Osteoblast (primary cell): ENCODE data around the gene GNG2. TPM values are rescaled to one million over a fixed set of nuclear protein-coding genes. Genes with fewer than 3 reads are reported as not detected.

Experiments used
- DNase-seq: peaks from one replicate; pipeline ENCODE4 v3.0.0; 2011; ENCODE audit warnings: low spot score, mixed read lengths; ENCODE audit not compliant: insufficient read length; ENCODE audit errors: missing footprints
- H2AFZ ChIP-seq: 2 replicates; pipeline ENCODE4 v1.6.0; 2011; ENCODE audit warnings: mild to moderate bottlenecking, low read length
- H3K27ac ChIP-seq: 2 replicates; pipeline ENCODE4 v1.5.1; 2011; ENCODE audit warnings: mild to moderate bottlenecking, low read depth, low read length, moderate library complexity
- H3K27me3 ChIP-seq: 2 replicates; pipeline ENCODE4 v1.6.0; 2012; ENCODE audit warnings: mild to moderate bottlenecking, control low read depth, inconsistent platforms, low read length, moderate library complexity; ENCODE audit not compliant: insufficient read depth
- H3K36me3 ChIP-seq: 2 replicates; pipeline ENCODE4 v1.5.1; 2011; ENCODE audit warnings: mild to moderate bottlenecking, low read length, control low read depth, moderate library complexity; ENCODE audit not compliant: insufficient read depth
- H3K4me1 ChIP-seq: 2 replicates; pipeline ENCODE4 v1.5.1; 2011; ENCODE audit warnings: mild to moderate bottlenecking, low read length, control low read depth, moderate library complexity; ENCODE audit not compliant: insufficient read depth
- H3K4me2 ChIP-seq: 2 replicates; pipeline ENCODE4 v1.6.0; 2011; ENCODE audit warnings: mild to moderate bottlenecking, low read length; ENCODE audit not compliant: insufficient read depth
- H3K4me3 ChIP-seq: fragments of 200-600 bp; sonication (generic); 3 replicates; pipeline ENCODE4 v1.5.1; 2012; ENCODE audit warnings: mild to moderate bottlenecking, low read length, inconsistent platforms; ENCODE audit not compliant: insufficient read depth
- H3K79me2 ChIP-seq: 2 replicates; pipeline ENCODE4 v1.6.0; 2012; ENCODE audit warnings: mild to moderate bottlenecking, low read length, control low read depth, inconsistent platforms; ENCODE audit not compliant: insufficient read depth
- H3K9me3 ChIP-seq: 2 replicates; pipeline ENCODE4 v1.5.1; 2011; ENCODE audit warnings: low read depth, low read length, control low read depth
- H4K20me1 ChIP-seq: 2 replicates; pipeline ENCODE4 v1.6.0; 2012; ENCODE audit warnings: mild to moderate bottlenecking, low read length, control low read depth; ENCODE audit not compliant: insufficient read depth
- total RNA-seq: library from RNA; depleted of rRNA; stranded (reverse); fragments of >200 nt; gene quantifications from 2 replicates; pipeline ENCODE4 v1.2.3, GENCODE V29; 2012
- TF ChIP-seq, protein P1 (sequence below): IDR thresholded peaks from 2 replicates; pipeline ENCODE4 v1.5.1; 2011; ENCODE audit warnings: mild to moderate bottlenecking, low read depth, low read length, moderate library complexity; ENCODE audit errors: extremely low read depth

The GNG2 gene
- total RNA-seq, 1 donor = 9.8 TPM

DNA sequence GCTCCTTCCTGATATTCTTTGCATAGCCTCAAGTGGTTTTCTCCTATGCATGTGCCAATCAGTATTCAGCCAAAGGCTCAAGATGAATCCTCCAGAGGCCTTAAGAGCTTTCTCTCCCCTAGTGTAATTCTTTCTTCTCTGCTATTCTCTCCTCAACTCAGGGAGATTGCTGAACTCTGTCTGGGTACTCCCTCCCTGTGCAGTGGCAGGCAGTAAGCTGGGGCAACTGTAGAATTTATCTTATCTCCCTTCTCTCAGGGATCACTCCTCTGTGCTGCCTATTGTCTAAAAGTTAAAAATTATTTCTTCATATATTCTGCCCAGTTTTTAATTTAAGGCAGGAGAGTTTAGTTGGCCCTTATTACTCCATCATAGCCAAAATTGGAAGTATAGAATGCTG lies 100.5 kb downstream of the GNG2 start:
- H3K27me3 ChIP-seq = no peaks in the 10 kb centered on the region
- H2AFZ ChIP-seq = no peak overlapping the region
- no peak overlapping the region for H3K4me3 ChIP-seq
- no peak overlapping the region for H3K27ac ChIP-seq
- no peaks in the 10 kb centered on the region for H3K79me2 ChIP-seq
- H3K4me2 ChIP-seq = no peak overlapping the region
- no peaks in the 10 kb centered on the region for H3K4me1 ChIP-seq
- H4K20me1 ChIP-seq = no peaks in the 10 kb centered on the region
- no peaks in the 10 kb centered on the region for H3K36me3 ChIP-seq
- H3K9me3 ChIP-seq = peaks cover 8% of the 10 kb centered on the region
- TF ChIP-seq, protein P1, sequence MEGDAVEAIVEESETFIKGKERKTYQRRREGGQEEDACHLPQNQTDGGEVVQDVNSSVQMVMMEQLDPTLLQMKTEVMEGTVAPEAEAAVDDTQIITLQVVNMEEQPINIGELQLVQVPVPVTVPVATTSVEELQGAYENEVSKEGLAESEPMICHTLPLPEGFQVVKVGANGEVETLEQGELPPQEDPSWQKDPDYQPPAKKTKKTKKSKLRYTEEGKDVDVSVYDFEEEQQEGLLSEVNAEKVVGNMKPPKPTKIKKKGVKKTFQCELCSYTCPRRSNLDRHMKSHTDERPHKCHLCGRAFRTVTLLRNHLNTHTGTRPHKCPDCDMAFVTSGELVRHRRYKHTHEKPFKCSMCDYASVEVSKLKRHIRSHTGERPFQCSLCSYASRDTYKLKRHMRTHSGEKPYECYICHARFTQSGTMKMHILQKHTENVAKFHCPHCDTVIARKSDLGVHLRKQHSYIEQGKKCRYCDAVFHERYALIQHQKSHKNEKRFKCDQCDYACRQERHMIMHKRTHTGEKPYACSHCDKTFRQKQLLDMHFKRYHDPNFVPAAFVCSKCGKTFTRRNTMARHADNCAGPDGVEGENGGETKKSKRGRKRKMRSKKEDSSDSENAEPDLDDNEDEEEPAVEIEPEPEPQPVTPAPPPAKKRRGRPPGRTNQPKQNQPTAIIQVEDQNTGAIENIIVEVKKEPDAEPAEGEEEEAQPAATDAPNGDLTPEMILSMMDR = no peak
- DNase-seq = no peak

DNA sequence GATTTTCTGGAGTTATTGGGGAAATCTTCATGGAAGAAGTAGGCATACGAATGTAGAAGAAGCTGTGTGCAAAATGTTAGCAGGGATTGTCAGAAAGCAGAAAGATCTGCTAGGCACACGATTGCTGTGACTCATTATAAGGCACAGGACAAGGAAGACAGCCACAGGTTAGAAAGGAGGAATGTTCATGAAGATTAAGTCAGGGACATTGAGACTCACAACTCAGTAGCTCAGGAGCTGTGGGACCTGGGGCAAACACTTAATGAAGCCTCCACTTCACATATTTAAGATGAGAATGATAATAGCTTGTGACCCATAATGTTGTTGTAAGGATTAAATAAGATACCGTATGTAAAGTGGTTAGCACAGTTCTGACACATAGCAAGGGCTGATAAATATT lies 102.3 kb downstream of the GNG2 start:
- Histone ChIP-seq H3K27me3 (no peaks in the 10 kb centered on the region), H3K9me3 (peaks cover 8% of the 10 kb centered on the region), H3K79me2 (no peaks in the 10 kb centered on the region), H3K27ac (no peak overlapping the region), H2AFZ (no peak overlapping the region), H3K36me3 (no peaks in the 10 kb centered on the region), H3K4me2 (no peak overlapping the region), H3K4me3 (no peak overlapping the region), H4K20me1 (no peaks in the 10 kb centered on the region), H3K4me1 (no peaks in the 10 kb centered on the region)
- DNase-seq = no peak
- TF ChIP-seq, protein P1 = no peak

DNA sequence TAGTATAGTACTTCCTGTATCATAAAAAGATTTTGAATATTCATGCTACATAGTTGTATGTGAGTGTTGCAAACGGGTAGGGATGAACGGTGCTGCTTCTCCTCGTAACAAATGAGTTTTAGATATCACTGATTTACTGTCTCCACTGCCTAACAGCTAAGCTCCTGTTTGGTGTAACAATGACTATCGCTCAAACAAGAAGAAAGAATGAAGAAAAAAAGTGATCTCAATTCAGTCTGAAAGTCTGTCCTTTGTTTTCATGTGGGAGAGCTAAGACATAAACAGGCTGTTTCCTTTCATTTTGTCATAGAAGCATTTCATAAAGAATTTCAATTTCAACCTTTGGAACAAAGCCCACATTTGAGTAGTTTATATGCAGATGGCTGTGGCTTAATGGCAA lies 102.9 kb downstream of the GNG2 start:
- Histone ChIP-seq H3K79me2 (no peaks in the 10 kb centered on the region), H3K4me2 (peak overlapping the region; percentile 47), H3K27me3 (no peaks in the 10 kb centered on the region), H3K4me1 (no peaks in the 10 kb centered on the region), H3K4me3 (peak overlapping the region; percentile 46), H2AFZ (peak overlapping the region; percentile 13), H4K20me1 (no peaks in the 10 kb centered on the region), H3K9me3 (peaks cover 7% of the 10 kb centered on the region), H3K36me3 (no peaks in the 10 kb centered on the region), H3K27ac (no peak overlapping the region)
- TF ChIP-seq, protein P1 = no peak
- no peak for DNase-seq

DNA sequence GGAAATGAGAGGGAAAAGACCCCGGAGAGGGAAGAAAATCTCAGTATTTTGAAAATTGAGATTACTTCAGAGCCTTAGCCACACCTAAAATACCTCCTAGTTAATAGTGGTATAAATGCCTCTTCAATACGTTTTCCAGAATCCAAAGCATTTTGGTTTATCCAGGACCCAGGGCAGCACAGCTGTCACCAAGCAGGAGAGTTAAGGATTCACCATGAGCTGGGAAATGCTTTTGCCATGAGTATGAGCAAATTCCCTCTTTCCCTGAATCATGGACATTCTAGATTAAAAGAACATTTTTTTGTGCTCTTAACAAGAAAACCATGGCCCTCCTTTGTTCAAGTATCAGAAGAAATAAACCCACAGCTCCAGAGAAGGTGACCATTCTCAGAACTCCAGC lies 107.1 kb downstream of the GNG2 start:
- TF ChIP-seq, protein P1 = no peak
- Histone ChIP-seq H3K4me2 (no peak overlapping the region), H3K79me2 (no peaks in the 10 kb centered on the region), H3K27me3 (peaks cover 4% of the 10 kb centered on the region), H3K9me3 (no peaks in the 10 kb centered on the region), H3K4me3 (no peak overlapping the region), H2AFZ (no peak overlapping the region), H3K27ac (no peak overlapping the region), H4K20me1 (no peaks in the 10 kb centered on the region), H3K36me3 (no peaks in the 10 kb centered on the region), H3K4me1 (no peaks in the 10 kb centered on the region)
- no peak for DNase-seq
